ENCODE measurements around the gene NCOA6. TPM values are rescaled to one million over a fixed set of nuclear protein-coding genes. Genes with fewer than 3 reads are reported as not detected.
A peak's percentile ranks its signal among the peaks of the same experiment; 100 is the strongest.

Gene NCOA6
- total RNA-seq, 2 experiments from 2014 or later = 14.6 to 16.3 TPM

GRCh38 chr20:34713194-34713943 lies 112.1 kb downstream of the NCOA6 start:
- intact Hi-C loops (cut with DNase I, micrococcal nuclease) = no loop called here
- TF ChIP-seq CTCF (IDR thresholded peaks at IDR 0.05) = no peak
- Mint-ChIP-seq H3K4me3 (peak overlapping the region; percentile 36), H3K36me3 (ENCODE audit: low read depth) (peaks cover 44% of the 10 kb centered on the region), H3K4me1 (ENCODE audit: low read depth) (peaks cover 16% of the 10 kb centered on the region), H3K27ac (peak overlapping the region; percentile 94), H3K27me3 (no peaks in the 10 kb centered on the region), H3K9me3 (no peaks in the 10 kb centered on the region)
- Histone ChIP-seq H3K4me1 (ENCODE audit: insufficient read depth, low read length) (peaks cover 22% of the 10 kb centered on the region), H3K27ac (ENCODE audit: low read depth in 1 of 2, low read length in 2 of 2) (no peak overlapping the region), H3K9me3 (ENCODE audit: control insufficient read depth in 1 of 2, insufficient read depth in 1 of 2, low read length in 2 of 2) (no peaks in the 10 kb centered on the region), H3K4me3 (ENCODE audit: low read length) (no peak overlapping the region), H3K36me3 (ENCODE audit: insufficient read depth, low read length) (peaks cover 29% of the 10 kb centered on the region), H3K27me3 (ENCODE audit: control insufficient read depth in 1 of 2, insufficient read depth in 2 of 2, low read length in 2 of 2) (no peaks in the 10 kb centered on the region)
- POLR2A ChIA-PET = no interaction called here
- DNase-seq = peak in 3 of 14 experiments; percentile 16 to 35 (median 34)
- no peak for ATAC-seq (ENCODE audit: poor library complexity)
- CTCF ChIA-PET = interaction anchor here (1.3 kb wide), 1 partner anchor 9 kb away, joined by 3 read pairs; the partner anchor contains the start of gene TP53INP2

DNA sequence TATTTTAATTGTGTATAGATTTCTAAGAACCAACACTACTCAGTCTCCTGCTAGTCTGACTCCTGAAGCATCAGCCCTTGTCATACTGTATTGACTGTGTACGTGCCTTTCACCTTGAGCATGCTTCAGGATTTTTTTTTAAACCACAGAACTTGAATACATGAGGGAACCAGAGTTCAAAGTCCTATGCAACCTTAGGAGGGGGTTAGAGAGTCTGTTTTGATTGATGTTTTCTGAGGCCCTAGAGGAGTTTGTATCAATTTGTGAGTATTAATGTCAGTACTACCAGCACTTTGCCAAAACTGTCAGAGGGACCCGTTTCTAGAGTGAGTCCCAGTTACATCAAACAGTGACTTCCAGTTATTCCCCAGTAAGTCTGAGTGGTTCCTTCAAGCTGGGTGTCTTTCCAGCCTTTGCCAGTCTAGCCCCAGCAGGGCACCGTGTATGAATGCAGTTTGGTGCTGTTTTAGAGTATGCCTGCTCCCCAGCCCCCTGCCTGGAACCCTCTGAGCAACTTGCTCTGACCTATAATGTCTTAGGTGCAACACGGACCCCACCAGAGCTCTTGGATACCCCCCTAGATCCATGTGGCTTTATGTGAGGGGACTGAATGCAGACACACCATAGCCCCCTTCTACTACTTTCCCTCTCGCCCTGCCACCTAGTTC lies 112.8 kb downstream of the NCOA6 start:
- peak in 2 of 14 experiments; percentile 9 to 29 for DNase-seq
- intact Hi-C loops (cut with DNase I, micrococcal nuclease) = no loop called here
- no peak for TF ChIP-seq CTCF (IDR thresholded peaks at IDR 0.05)
- Mint-ChIP-seq H3K4me3 (peak overlapping the region; percentile 95), H3K27me3 (no peaks in the 10 kb centered on the region), H3K4me1 (ENCODE audit: low read depth) (peaks cover 21% of the 10 kb centered on the region), H3K27ac (peak overlapping the region; percentile 94), H3K9me3 (no peaks in the 10 kb centered on the region), H3K36me3 (ENCODE audit: low read depth) (peaks cover 39% of the 10 kb centered on the region)
- H3K36me3 ChIP-seq (ENCODE audit: insufficient read depth, low read length) = peaks cover 22% of the 10 kb centered on the region
- no peaks in the 10 kb centered on the region for H3K27me3 ChIP-seq (ENCODE audit: control insufficient read depth in 1 of 2, insufficient read depth in 2 of 2, low read length in 2 of 2)
- ChIA-PET POLR2A (no interaction called here), CTCF (interaction anchor here (1.3 kb wide), 1 partner anchor 8 kb away, joined by 3 read pairs; the partner anchor contains the start of gene TP53INP2)
- no peak overlapping the region for H3K4me3 ChIP-seq (ENCODE audit: low read length)
- ATAC-seq (ENCODE audit: poor library complexity) = no peak
- H3K9me3 ChIP-seq (ENCODE audit: control insufficient read depth in 1 of 2, insufficient read depth in 1 of 2, low read length in 2 of 2) = no peaks in the 10 kb centered on the region
- H3K27ac ChIP-seq (ENCODE audit: low read depth in 1 of 2, low read length in 2 of 2) = no peak overlapping the region
- H3K4me1 ChIP-seq (ENCODE audit: insufficient read depth, low read length) = peaks cover 22% of the 10 kb centered on the region

DNA sequence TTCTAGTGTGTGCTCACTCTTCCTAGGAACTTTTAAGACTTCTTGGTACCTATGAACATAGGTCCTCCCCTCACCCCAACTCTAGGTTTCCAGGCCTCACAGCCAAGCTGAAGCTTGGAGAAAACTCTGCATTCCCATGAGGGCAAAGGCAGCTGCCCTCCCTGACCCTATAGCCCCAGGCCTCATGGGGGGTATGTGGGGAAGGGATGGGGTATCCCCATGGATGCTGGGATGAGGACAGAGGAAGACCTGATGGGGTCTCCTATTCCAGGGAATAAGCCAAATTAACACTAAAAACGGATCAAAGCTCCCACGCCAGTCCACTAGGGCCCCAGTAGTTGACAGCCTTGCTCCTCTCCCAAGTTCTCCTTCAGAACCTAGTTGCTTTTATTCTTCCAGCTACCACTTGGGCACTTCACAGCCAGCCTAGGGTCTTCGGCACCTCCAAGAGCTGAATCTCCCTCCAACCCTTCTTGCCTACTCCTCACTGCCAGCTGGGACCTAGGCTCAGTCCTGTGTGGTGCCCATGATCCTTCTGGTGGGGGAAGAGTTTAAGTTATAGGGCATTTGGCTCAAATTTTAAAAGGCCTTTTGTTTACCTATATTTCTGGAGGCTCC lies 113.5 kb downstream of the NCOA6 start:
- ATAC-seq (ENCODE audit: poor library complexity) (no peak), DNase-seq (no peak)
- H3K4me3 Mint-ChIP-seq = peak overlapping the region; percentile 95
- no peak overlapping the region for H3K27ac ChIP-seq (ENCODE audit: low read depth in 1 of 2, low read length in 2 of 2)
- no peaks in the 10 kb centered on the region for H3K27me3 ChIP-seq (ENCODE audit: control insufficient read depth in 1 of 2, insufficient read depth in 2 of 2, low read length in 2 of 2)
- H3K27ac Mint-ChIP-seq = peak overlapping the region; percentile 94
- H3K4me3 ChIP-seq (ENCODE audit: low read length) = no peak overlapping the region
- H3K36me3 ChIP-seq (ENCODE audit: insufficient read depth, low read length) = peaks cover 20% of the 10 kb centered on the region
- intact Hi-C loops (cut with DNase I, micrococcal nuclease) = no loop called here
- no peaks in the 10 kb centered on the region for H3K27me3 Mint-ChIP-seq
- no peaks in the 10 kb centered on the region for H3K9me3 Mint-ChIP-seq
- peaks cover 22% of the 10 kb centered on the region for H3K4me1 ChIP-seq (ENCODE audit: insufficient read depth, low read length)
- H3K36me3 Mint-ChIP-seq (ENCODE audit: low read depth) = peaks cover 33% of the 10 kb centered on the region
- ChIA-PET CTCF (no interaction called here), POLR2A (no interaction called here)
- no peak for TF ChIP-seq CTCF (IDR thresholded peaks at IDR 0.05)
- H3K4me1 Mint-ChIP-seq (ENCODE audit: low read depth) = peaks cover 21% of the 10 kb centered on the region
- no peaks in the 10 kb centered on the region for H3K9me3 ChIP-seq (ENCODE audit: control insufficient read depth in 1 of 2, insufficient read depth in 1 of 2, low read length in 2 of 2)

All from CD4-positive, alpha-beta T cell (primary cell).